ENCODE data around the gene SPTBN4.

- TF ChIP-seq CTCF (conservative IDR thresholded peaks at IDR 0.05; ENCODE audit: low read depth, low read length) (no peak), EZH2 (IDR thresholded peaks at IDR 0.05; ENCODE audit: low read length, unreplicated experiment) (no peak)
Observed at GRCh38 chr19:40596608-40597328, 130.0 kb downstream of the SPTBN4 start.
